CD14-positive monocyte (primary cell): Measurements from ENCODE around the gene WDR47. TPM values are rescaled to one million over a fixed set of nuclear protein-coding genes. Genes with fewer than 3 reads are reported as not detected.

Experiments used
- DNase-seq, 3 donors: peaks; one replicate each; pipeline ENCODE4 v3.0.0-alpha.2; 2011 to 2022
- H2AFZ ChIP-seq: 2 replicates; pipeline ENCODE4 v1.6.0; 2012; ENCODE audit warnings: mild to moderate bottlenecking, low read depth, low read length, inconsistent platforms; ENCODE audit not compliant: insufficient read depth, poor library complexity, severe bottlenecking
- H3K27ac ChIP-seq, 2 donors: 1 replicate in 1 of 2; 2 replicates in 1 of 2; pipeline ENCODE4 v1.5.1; 2012 to 2013; ENCODE audit warnings: low read length in 2 of 2, control low read depth in 1 of 2, inconsistent platforms in 1 of 2, low read depth in 1 of 2, mild to moderate bottlenecking in 1 of 2
- H3K27me3 ChIP-seq, 2 donors: one replicate each; pipeline versions ENCODE4 v1.6.0 to v1.6.1; 2011 to 2013; ENCODE audit warnings: low read length in 2 of 2; ENCODE audit not compliant: control insufficient read depth in 2 of 2, insufficient read depth in 2 of 2
- H3K36me3 ChIP-seq, 2 donors: replicated peaks in 1 of 2; 1 replicate in 1 of 2; 2 replicates in 1 of 2; pipeline versions ENCODE4 v1.5.1 to v1.6.1; 2012 to 2013; ENCODE audit warnings: low read length in 2 of 2, control low read depth in 1 of 2, inconsistent platforms in 1 of 2, mild to moderate bottlenecking in 1 of 2; ENCODE audit not compliant: insufficient read depth in 2 of 2, control insufficient read depth in 1 of 2
- H3K4me1 ChIP-seq, 2 donors: 1 replicate in 1 of 2; 2 replicates in 1 of 2; pipeline versions ENCODE4 v1.5.1 to v1.6.1; 2012 to 2013; ENCODE audit warnings: low read length in 2 of 2, control low read depth in 1 of 2, inconsistent platforms in 1 of 2, mild to moderate bottlenecking in 1 of 2, moderate library complexity in 1 of 2; ENCODE audit not compliant: insufficient read depth in 2 of 2, control insufficient read depth in 1 of 2
- H3K4me2 ChIP-seq: replicated peaks from 2 replicates; pipeline ENCODE3; 2012; ENCODE audit warnings: low read length, moderate library complexity, mild to moderate bottlenecking; ENCODE audit not compliant: poor library complexity, severe bottlenecking; ENCODE audit errors: extremely low read depth
- H3K4me3 ChIP-seq, 3 experiments: fragments of 200-600 bp in 1 of 3; sonication (generic) in 1 of 3; replicated peaks in 1 of 3; 1 replicate in 2 of 3; 2 replicates in 1 of 3; pipeline ENCODE4 v1.5.1; 2011 to 2013; ENCODE audit warnings: low read length in 3 of 3, mild to moderate bottlenecking in 3 of 3, control low read depth in 2 of 3, low read depth in 2 of 3, inconsistent platforms in 1 of 3, moderate library complexity in 1 of 3
- H3K79me2 ChIP-seq: 2 replicates; pipeline ENCODE4 v1.6.0; 2012; ENCODE audit warnings: mild to moderate bottlenecking, control low read depth, inconsistent platforms, low read length, moderate library complexity; ENCODE audit not compliant: insufficient read depth
- H3K9ac ChIP-seq: 2 replicates; pipeline ENCODE4 v1.6.0; 2017; ENCODE audit warnings: low read length, mild to moderate bottlenecking; ENCODE audit not compliant: insufficient read depth, poor library complexity, severe bottlenecking
- H3K9me3 ChIP-seq, 2 donors: replicated peaks in 1 of 2; 1 replicate in 1 of 2; 2 replicates in 1 of 2; pipeline versions ENCODE4 v1.5.1 to v1.6.1; 2012 to 2013; ENCODE audit warnings: low read length in 2 of 2, control low read depth in 1 of 2; ENCODE audit not compliant: control insufficient read depth in 1 of 2, insufficient read depth in 1 of 2
- H4K20me1 ChIP-seq: 2 replicates; pipeline ENCODE4 v1.6.0; 2012; ENCODE audit warnings: mild to moderate bottlenecking, low read length, control low read depth, moderate library complexity; ENCODE audit not compliant: insufficient read depth
- H3K27ac Mint-ChIP-seq, 7 donors: one replicate each; pipeline ENCODE4 v1.8.0; 2020; ENCODE audit warnings: mild to moderate bottlenecking in 7 of 7, mixed read lengths in 7 of 7, moderate library complexity in 6 of 7, inconsistent platforms in 2 of 7
- H3K27me3 Mint-ChIP-seq, 3 donors: one replicate each; pipeline ENCODE4 v1.8.0; 2021 to 2022; ENCODE audit warnings: low read depth in 3 of 3, mild to moderate bottlenecking in 3 of 3, mixed read lengths in 3 of 3, moderate library complexity in 3 of 3, inconsistent platforms in 1 of 3
- H3K36me3 Mint-ChIP-seq, 2 donors: one replicate each; pipeline ENCODE4 v1.8.0; 2020; ENCODE audit warnings: mixed read lengths in 2 of 2, inconsistent platforms in 1 of 2, mild to moderate bottlenecking in 1 of 2
- H3K4me1 Mint-ChIP-seq: one replicate; pipeline ENCODE4 v1.8.0; 2020; ENCODE audit warnings: mild to moderate bottlenecking, mixed read lengths
- H3K4me3 Mint-ChIP-seq, 2 donors: one replicate each; pipeline ENCODE4 v1.8.0; 2020; ENCODE audit warnings: mild to moderate bottlenecking in 2 of 2, mixed read lengths in 2 of 2, moderate library complexity in 1 of 2
- H3K9me3 Mint-ChIP-seq, 7 donors: one replicate each; pipeline ENCODE4 v1.8.0; 2020 to 2022; ENCODE audit warnings: mixed read lengths in 7 of 7, mild to moderate bottlenecking in 6 of 7, moderate library complexity in 6 of 7, inconsistent platforms in 2 of 7
- WGBS: methylation state at CpG from one replicate; pipeline ENCODE4 v1.1.5; 2013; ENCODE audit warnings: missing lambda C conversion rate; ENCODE audit not compliant: insufficient coverage; 5-methylcytosine and 5-hydroxymethylcytosine counted together
- intact Hi-C, 2 donors: fragments of 100-400 bp; cut with micrococcal nuclease; formaldehyde crosslinking; loops; one replicate each; pipeline versions ENCODE4 v1.15.0 to v1.15.1; 2023
- polyA plus RNA-seq, 3 donors: library from polyadenylated mRNA; depleted of rRNA in 1 of 3; unstranded in 2 of 3; stranded (reverse) in 1 of 3; fragments of 300-500 nt in 2 of 3; fragments of >200 nt in 1 of 3; fragmentation: Illumina TruSeq in 2 of 3; gene quantifications; 1 replicate in 2 of 3; 2 replicates in 1 of 3; pipeline ENCODE4 v1.2.3, GENCODE V29; 2012 to 2021
- TF ChIP-seq, protein P1 (sequence below): fragments of 200-600 bp; IDR thresholded peaks from one replicate; pipeline ENCODE4 v1.8.0; 2022; ENCODE audit warnings: antibody characterized with exemption, mild to moderate bottlenecking

WDR47 gene
- polyA plus RNA-seq, 3 donors, result 5.2 to 7.6 (median 6.0) TPM

GRCh38 chr1:109079240-109079622 is 37.3 kb upstream of the WDR47 start:
- intact Hi-C loops, result no loop called here
- peaks cover 15% of the 10 kb centered on the region for H3K79me2 ChIP-seq
- H3K9me3 ChIP-seq, result no peaks in the 10 kb centered on the region
- TF ChIP-seq, protein P1, sequence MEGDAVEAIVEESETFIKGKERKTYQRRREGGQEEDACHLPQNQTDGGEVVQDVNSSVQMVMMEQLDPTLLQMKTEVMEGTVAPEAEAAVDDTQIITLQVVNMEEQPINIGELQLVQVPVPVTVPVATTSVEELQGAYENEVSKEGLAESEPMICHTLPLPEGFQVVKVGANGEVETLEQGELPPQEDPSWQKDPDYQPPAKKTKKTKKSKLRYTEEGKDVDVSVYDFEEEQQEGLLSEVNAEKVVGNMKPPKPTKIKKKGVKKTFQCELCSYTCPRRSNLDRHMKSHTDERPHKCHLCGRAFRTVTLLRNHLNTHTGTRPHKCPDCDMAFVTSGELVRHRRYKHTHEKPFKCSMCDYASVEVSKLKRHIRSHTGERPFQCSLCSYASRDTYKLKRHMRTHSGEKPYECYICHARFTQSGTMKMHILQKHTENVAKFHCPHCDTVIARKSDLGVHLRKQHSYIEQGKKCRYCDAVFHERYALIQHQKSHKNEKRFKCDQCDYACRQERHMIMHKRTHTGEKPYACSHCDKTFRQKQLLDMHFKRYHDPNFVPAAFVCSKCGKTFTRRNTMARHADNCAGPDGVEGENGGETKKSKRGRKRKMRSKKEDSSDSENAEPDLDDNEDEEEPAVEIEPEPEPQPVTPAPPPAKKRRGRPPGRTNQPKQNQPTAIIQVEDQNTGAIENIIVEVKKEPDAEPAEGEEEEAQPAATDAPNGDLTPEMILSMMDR, result no peak
- H3K27me3 ChIP-seq, result no peaks in the 10 kb centered on the region
- no peak overlapping the region for H3K27ac ChIP-seq
- Mint-ChIP-seq H3K27ac (no peak overlapping the region), H3K4me3 (no peak overlapping the region), H3K36me3 (peaks cover 1 to 2% of the 10 kb centered on the region in 2 donors), H3K27me3 (peaks cover 0 to 3% (median 3%) of the 10 kb centered on the region in 3 donors), H3K4me1 (peaks cover 13% of the 10 kb centered on the region), H3K9me3 (peaks cover 0 to 2% (median 0%) of the 10 kb centered on the region in 7 donors)
- no peaks in the 10 kb centered on the region for H3K36me3 ChIP-seq
- H3K4me2 ChIP-seq, result no peak overlapping the region
- no peak overlapping the region for H3K9ac ChIP-seq
- no peaks in the 10 kb centered on the region for H4K20me1 ChIP-seq
- DNase-seq, result no peak
- no peak overlapping the region for H2AFZ ChIP-seq
- peaks cover 13 to 19% of the 10 kb centered on the region in 2 donors for H3K4me1 ChIP-seq
- WGBS, result no CpG with 5 or more reads among the region's 2 CpGs
- no peak overlapping the region for H3K4me3 ChIP-seq

DNA sequence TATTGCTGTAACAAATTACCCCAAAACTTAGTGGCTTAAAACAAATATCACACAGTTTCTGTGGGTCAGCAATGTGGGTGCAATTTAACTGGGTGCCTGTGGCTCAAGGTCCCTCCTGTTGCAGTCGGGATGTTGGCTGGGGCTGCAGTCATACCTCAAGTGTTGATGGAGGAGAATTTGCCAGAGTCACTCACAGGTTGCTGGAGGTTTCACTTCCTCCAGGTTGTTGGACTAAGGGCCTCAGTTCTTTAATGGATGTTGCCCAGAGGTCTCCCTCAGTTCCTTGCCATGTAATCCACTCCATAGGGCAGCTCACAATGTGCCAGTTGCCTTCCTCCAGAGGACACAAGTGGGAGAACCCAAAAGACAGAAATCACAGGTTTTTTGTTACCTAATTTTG is 36.4 kb upstream of the WDR47 start:
- intact Hi-C loops, result no loop called here
- Histone ChIP-seq H3K79me2 (peaks cover 22% of the 10 kb centered on the region), H3K27me3 (no peaks in the 10 kb centered on the region), H3K4me1 (peaks cover 13 to 20% of the 10 kb centered on the region in 2 donors), H3K36me3 (no peaks in the 10 kb centered on the region), H2AFZ (no peak overlapping the region), H3K9me3 (no peaks in the 10 kb centered on the region), H3K4me2 (no peak overlapping the region), H3K27ac (no peak overlapping the region), H3K9ac (no peak overlapping the region), H3K4me3 (no peak overlapping the region), H4K20me1 (no peaks in the 10 kb centered on the region)
- Mint-ChIP-seq H3K27me3 (peaks cover 0 to 3% (median 3%) of the 10 kb centered on the region in 3 donors), H3K27ac (peak overlapping the region in 1 of 7 donors; percentile 35), H3K36me3 (peaks cover 6 to 10% of the 10 kb centered on the region in 2 donors), H3K4me3 (no peak overlapping the region), H3K9me3 (peaks cover 0 to 2% (median 0%) of the 10 kb centered on the region in 7 donors), H3K4me1 (peaks cover 11% of the 10 kb centered on the region)
- WGBS, result 83% methylated on average over 1 of the region's 1 CpG
- TF ChIP-seq, protein P1, result no peak
- peak in 1 of 3 donors; percentile 16 for DNase-seq
